ENCODE data around the gene VARS1. TPM values are rescaled to one million over a fixed set of nuclear protein-coding genes. Genes with fewer than 3 reads are reported as not detected.

The VARS1 gene
- total and polyA plus RNA-seq, 2 experiments from 2014 or later: 71.2 to 137 TPM

DNA sequence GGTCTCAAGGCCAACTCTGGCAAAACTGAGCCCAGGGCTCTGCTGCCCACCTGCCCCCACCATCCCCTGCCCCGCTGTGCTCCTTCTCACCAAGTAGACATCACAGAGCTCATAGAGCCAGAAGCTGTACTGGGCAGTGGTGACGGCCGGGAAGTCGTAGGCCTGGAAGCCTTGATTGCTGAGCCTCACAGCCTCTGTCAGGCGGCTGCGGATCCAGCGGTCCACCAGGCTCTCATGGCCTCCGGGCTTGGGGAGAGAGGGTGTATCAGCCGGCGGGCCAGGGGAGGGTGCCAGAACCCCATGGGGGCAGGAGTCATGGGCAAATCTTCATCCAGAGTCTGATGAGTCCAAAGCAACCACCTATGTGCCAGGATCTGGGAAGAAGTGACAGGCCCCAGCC, 15.6 kb downstream of the VARS1 start:
- Mint-ChIP-seq H3K36me3 (ENCODE audit: low read depth) (peaks cover 43% of the 10 kb centered on the region), H3K4me1 (no peaks in the 10 kb centered on the region), H3K9me3 (no peaks in the 10 kb centered on the region), H3K4me3 (no peak overlapping the region), H3K27ac (no peak overlapping the region), H3K27me3 (ENCODE audit: insufficient read depth, low read depth, poor library complexity) (peaks cover 20% of the 10 kb centered on the region)
- no peak overlapping the region for H2AFZ ChIP-seq
- TF ChIP-seq, protein P1, sequence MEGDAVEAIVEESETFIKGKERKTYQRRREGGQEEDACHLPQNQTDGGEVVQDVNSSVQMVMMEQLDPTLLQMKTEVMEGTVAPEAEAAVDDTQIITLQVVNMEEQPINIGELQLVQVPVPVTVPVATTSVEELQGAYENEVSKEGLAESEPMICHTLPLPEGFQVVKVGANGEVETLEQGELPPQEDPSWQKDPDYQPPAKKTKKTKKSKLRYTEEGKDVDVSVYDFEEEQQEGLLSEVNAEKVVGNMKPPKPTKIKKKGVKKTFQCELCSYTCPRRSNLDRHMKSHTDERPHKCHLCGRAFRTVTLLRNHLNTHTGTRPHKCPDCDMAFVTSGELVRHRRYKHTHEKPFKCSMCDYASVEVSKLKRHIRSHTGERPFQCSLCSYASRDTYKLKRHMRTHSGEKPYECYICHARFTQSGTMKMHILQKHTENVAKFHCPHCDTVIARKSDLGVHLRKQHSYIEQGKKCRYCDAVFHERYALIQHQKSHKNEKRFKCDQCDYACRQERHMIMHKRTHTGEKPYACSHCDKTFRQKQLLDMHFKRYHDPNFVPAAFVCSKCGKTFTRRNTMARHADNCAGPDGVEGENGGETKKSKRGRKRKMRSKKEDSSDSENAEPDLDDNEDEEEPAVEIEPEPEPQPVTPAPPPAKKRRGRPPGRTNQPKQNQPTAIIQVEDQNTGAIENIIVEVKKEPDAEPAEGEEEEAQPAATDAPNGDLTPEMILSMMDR (conservative IDR thresholded peaks at IDR 0.05; ENCODE audit: low read depth in 2 of 2): no peak
- TF ChIP-seq REST (IDR thresholded peaks at IDR 0.05; ENCODE audit: unreplicated experiment) (no peak), EZH2 (IDR thresholded peaks at IDR 0.05; ENCODE audit: low read depth, unreplicated experiment) (no peak), STAT1 (IDR thresholded peaks at IDR 0.05; ENCODE audit: unreplicated experiment) (no peak), ZNF462 (CRISPR knock-in tag; IDR thresholded peaks at IDR 0.05) (no peak), POLR2AphosphoS5 (IDR thresholded peaks at IDR 0.05; ENCODE audit: low read depth) (no peak), EZH2phosphoT487 (IDR thresholded peaks at IDR 0.05; ENCODE audit: unreplicated experiment) (no peak), JUNB (IDR thresholded peaks at IDR 0.05; ENCODE audit: unreplicated experiment) (no peak), CREB1 (CRISPR knock-in tag; IDR thresholded peaks at IDR 0.05; ENCODE audit: low read depth) (no peak), ZNF114 (CRISPR knock-in tag; IDR thresholded peaks at IDR 0.05) (no peak), ZNF331 (CRISPR knock-in tag; IDR thresholded peaks at IDR 0.05; ENCODE audit: low read depth) (no peak), NANOG (IDR thresholded peaks at IDR 0.05; ENCODE audit: borderline replicate concordance) (no peak), ETS1 (IDR thresholded peaks at IDR 0.05) (no peak)
- H3K27ac ChIP-seq (ENCODE audit: low read depth): no peak overlapping the region
- ATAC-seq (no peak), DNase-seq (ENCODE audit: low spot score) (no peak)
- no peaks in the 10 kb centered on the region for H3K4me1 ChIP-seq (ENCODE audit: insufficient read depth)
- no peak overlapping the region for H3K4me3 ChIP-seq
- H3K4me2 ChIP-seq: no peak overlapping the region
- H3K27me3 ChIP-seq (ENCODE audit: insufficient read depth): no peaks in the 10 kb centered on the region
- H4K20me1 ChIP-seq (replicated peaks; ENCODE audit: insufficient read depth): no peaks in the 10 kb centered on the region; the same call in 1 of the 2 replicates
- H3F3A ChIP-seq (replicated peaks; ENCODE audit: low read depth): peaks cover 4% of the 10 kb centered on the region; the same call in 1 of the 2 replicates
- no peaks in the 10 kb centered on the region for H3K9me2 ChIP-seq (ENCODE audit: insufficient read depth)
- no peaks in the 10 kb centered on the region for H3K79me2 ChIP-seq (replicated peaks; ENCODE audit: insufficient read depth)
- no peaks in the 10 kb centered on the region; the same call in 1 of the 2 replicates for H3K36me3 ChIP-seq (ENCODE audit: insufficient read depth)

Data from GM23338 (cell line).